Endothelial cell (in vitro differentiated cells): ENCODE data around the gene TOR1AIP1. TPM values are rescaled to one million over a fixed set of nuclear protein-coding genes. Genes with fewer than 3 reads are reported as not detected.
"Not testable (repeated sequence)": the region's sequence is repeated elsewhere in the genome, so short reads cannot be mapped to it uniquely, and the experiment has no call there.

Source experiments
- DNase-seq: peaks from one replicate; pipeline ENCODE4 v3.0.0; 2021; ENCODE audit warnings: low spot score
- H3K27ac Mint-ChIP-seq: one replicate; pipeline ENCODE4 v1.8.0; 2021; ENCODE audit warnings: mixed read lengths, inconsistent platforms; ENCODE audit not compliant: unreplicated experiment
- H3K27me3 Mint-ChIP-seq: one replicate; pipeline ENCODE4 v1.8.0; 2021; ENCODE audit warnings: mild to moderate bottlenecking, moderate library complexity, mixed read lengths, inconsistent platforms; ENCODE audit not compliant: unreplicated experiment
- H3K36me3 Mint-ChIP-seq: one replicate; pipeline ENCODE4 v1.8.0; 2021; ENCODE audit warnings: mild to moderate bottlenecking, low read depth, mixed read lengths, inconsistent platforms; ENCODE audit not compliant: unreplicated experiment
- H3K4me1 Mint-ChIP-seq: one replicate; pipeline ENCODE4 v1.8.0; 2021; ENCODE audit warnings: mild to moderate bottlenecking, mixed read lengths, inconsistent platforms; ENCODE audit not compliant: unreplicated experiment
- H3K4me3 Mint-ChIP-seq: one replicate; pipeline ENCODE4 v1.8.0; 2021; ENCODE audit warnings: mild to moderate bottlenecking, mixed read lengths, inconsistent platforms; ENCODE audit not compliant: unreplicated experiment
- H3K9me3 Mint-ChIP-seq: one replicate; pipeline ENCODE4 v1.8.0; 2021; ENCODE audit warnings: mixed read lengths, inconsistent platforms; ENCODE audit not compliant: unreplicated experiment
- CTCF ChIP-seq: fragments of 200-600 bp; sonication (generic); IDR thresholded peaks from one replicate; pipeline ENCODE4 v1.5.0; 2021; ENCODE audit warnings: antibody characterized with exemption; ENCODE audit not compliant: unreplicated experiment
- total RNA-seq: library from RNA; stranded (reverse); fragmentation: NEBNext Ultra II Directional; extraction: Animal tissue kit (Norgen Biotek cat#: 25700); gene quantifications from one replicate; pipeline ENCODE4 v1.2.1, GENCODE V29; 2021; ENCODE audit not compliant: unreplicated experiment

The TOR1AIP1 gene
- total RNA-seq, 1 donor from 2014 or later, result 31.0 TPM

DNA sequence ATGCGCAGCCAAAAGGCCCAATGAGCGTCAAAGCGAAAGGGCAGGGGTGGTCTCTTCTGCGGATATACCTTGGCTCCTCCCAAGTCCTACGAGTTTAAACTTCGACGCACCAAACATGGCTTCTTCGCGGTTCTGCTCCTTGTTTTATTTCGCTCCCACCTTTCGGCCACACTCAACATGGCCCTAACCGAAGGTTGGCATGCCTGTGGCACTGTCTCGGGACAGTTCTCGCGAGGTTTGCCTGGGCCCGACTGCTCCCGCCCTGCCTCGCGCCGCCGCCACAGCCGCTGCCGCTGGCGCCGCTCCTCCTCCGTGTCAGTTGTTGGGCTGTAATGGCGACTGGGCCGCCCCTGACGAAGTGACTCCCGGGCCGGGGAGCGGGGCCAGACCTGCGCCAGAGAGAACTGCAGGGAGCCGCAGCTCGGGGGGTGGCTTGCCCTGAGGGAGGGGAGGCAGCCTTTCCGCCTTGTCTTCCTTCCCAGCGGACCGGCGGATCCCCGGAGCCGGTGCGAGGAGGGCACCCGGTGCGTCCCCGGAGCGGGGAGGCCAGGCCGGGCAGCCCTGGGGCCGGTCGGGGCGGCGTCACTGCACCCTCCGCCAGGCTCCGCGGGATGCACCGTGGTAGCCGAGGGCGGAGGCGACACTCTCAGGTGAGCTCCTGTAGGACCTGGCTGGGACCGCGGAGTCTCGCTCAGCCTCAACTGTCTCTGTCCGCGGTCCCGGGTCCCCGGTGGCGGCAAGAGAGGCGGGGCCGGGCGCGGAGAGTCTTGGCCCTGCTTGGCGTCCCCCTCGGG, 72.6 kb downstream of the TOR1AIP1 start, which contains the start of gene CEP350:
Gene CEP350, plus strand, starts transcription at position 318 of the 794 bp plus-strand sequence. CDS start 31,372 bp downstream, outside the sequence.
- TF ChIP-seq CTCF, result no peak
- H3K4me1 Mint-ChIP-seq, result peaks cover 15% of the 10 kb centered on the region
- H3K27me3 Mint-ChIP-seq, result peaks cover 8% of the 10 kb centered on the region
- H3K4me3 Mint-ChIP-seq, result peak within 1 kb of the TSS; percentile 98
- H3K36me3 Mint-ChIP-seq, result no peaks in the 10 kb centered on the region
- no peaks in the 10 kb centered on the region for H3K9me3 Mint-ChIP-seq
- peak; percentile 96 for DNase-seq
- peak within 1 kb of the TSS; percentile 93 for H3K27ac Mint-ChIP-seq

- H3K9me3 Mint-ChIP-seq, result no peaks in the 10 kb centered on the region
- peaks cover 15% of the 10 kb centered on the region for H3K4me1 Mint-ChIP-seq
- H3K4me3 Mint-ChIP-seq, result peak overlapping the region; percentile 98
- no peaks in the 10 kb centered on the region for H3K36me3 Mint-ChIP-seq
- TF ChIP-seq CTCF, result no peak
- H3K27ac Mint-ChIP-seq, result peak overlapping the region; percentile 93
- DNase-seq, result no peak
- H3K27me3 Mint-ChIP-seq, result peaks cover 7% of the 10 kb centered on the region
Measured at GRCh38 chr1:179955287-179955680, 73.2 kb downstream of the TOR1AIP1 start.

- DNase-seq, result no peak
- peak overlapping the region; percentile 98 for H3K4me3 Mint-ChIP-seq
- peaks cover 15% of the 10 kb centered on the region for H3K4me1 Mint-ChIP-seq
- peaks cover 7% of the 10 kb centered on the region for H3K27me3 Mint-ChIP-seq
- H3K27ac Mint-ChIP-seq, result peak overlapping the region; percentile 93
- TF ChIP-seq CTCF, result no peak
- no peaks in the 10 kb centered on the region for H3K36me3 Mint-ChIP-seq
- H3K9me3 Mint-ChIP-seq, result no peaks in the 10 kb centered on the region
Measured at GRCh38 chr1:179955731-179956130, 73.6 kb downstream of the TOR1AIP1 start.

DNA sequence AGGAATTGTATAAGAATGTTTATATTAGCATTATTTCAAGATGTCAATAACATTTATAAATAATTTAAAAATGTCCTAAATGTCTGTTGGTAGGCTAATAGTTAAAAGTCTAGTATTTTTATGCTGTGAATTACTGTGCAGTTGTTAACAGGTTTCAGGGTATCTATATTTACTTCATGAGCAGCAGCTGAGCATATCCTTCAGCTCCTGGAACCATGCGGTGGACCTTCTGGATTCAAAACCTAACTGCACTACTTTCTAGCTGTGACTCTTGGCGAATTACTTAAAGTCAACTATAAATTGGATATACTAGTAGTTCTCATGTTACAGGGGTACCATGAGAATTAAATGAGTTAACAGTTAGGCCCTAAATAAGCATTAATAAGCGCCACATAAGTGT, 76.3 kb downstream of the TOR1AIP1 start:
- H3K27me3 Mint-ChIP-seq, result no peaks in the 10 kb centered on the region
- no peak overlapping the region for H3K4me3 Mint-ChIP-seq
- H3K27ac Mint-ChIP-seq, result no peak overlapping the region
- TF ChIP-seq CTCF, result no peak
- DNase-seq, result no peak
- no peaks in the 10 kb centered on the region for H3K9me3 Mint-ChIP-seq
- no peaks in the 10 kb centered on the region for H3K36me3 Mint-ChIP-seq
- peaks cover 13% of the 10 kb centered on the region for H3K4me1 Mint-ChIP-seq

- DNase-seq, H3K4me1 Mint-ChIP-seq, H3K27ac Mint-ChIP-seq, H3K36me3 Mint-ChIP-seq, H3K27me3 Mint-ChIP-seq, H3K4me3 Mint-ChIP-seq, H3K9me3 Mint-ChIP-seq: not testable (repeated sequence)
Measured at GRCh38 chr1:179962168-179962567, 80.1 kb downstream of the TOR1AIP1 start.
